Type B pancreatic cell (in vitro differentiated cells): Measurements from ENCODE around the gene SLAMF6. TPM values are rescaled to one million over a fixed set of nuclear protein-coding genes. Genes with fewer than 3 reads are reported as not detected.

Experiments used
- DNase-seq: peaks from one replicate; pipeline ENCODE4 v3.0.0; 2021; ENCODE audit warnings: mixed read lengths; ENCODE audit not compliant: unreplicated experiment; ENCODE audit errors: extremely low spot score
- H3K27ac Mint-ChIP-seq: 2 replicates; pipeline ENCODE4 v1.8.0; 2021; ENCODE audit warnings: mild to moderate bottlenecking, mixed read lengths
- H3K27me3 Mint-ChIP-seq: 2 replicates; pipeline ENCODE4 v1.8.0; 2021; ENCODE audit warnings: mixed read lengths
- H3K36me3 Mint-ChIP-seq: 2 replicates; pipeline ENCODE4 v1.8.0; 2021; ENCODE audit warnings: mixed read lengths
- H3K4me1 Mint-ChIP-seq: one replicate; pipeline ENCODE4 v1.8.0; 2021; ENCODE audit warnings: mixed read lengths; ENCODE audit not compliant: unreplicated experiment
- H3K4me3 Mint-ChIP-seq: 2 replicates; pipeline ENCODE4 v1.8.0; 2021; ENCODE audit warnings: mild to moderate bottlenecking, mixed read lengths
- H3K9me3 Mint-ChIP-seq: 2 replicates; pipeline ENCODE4 v1.8.0; 2021; ENCODE audit warnings: mixed read lengths
- total RNA-seq: library from RNA; stranded (reverse); gene quantifications from 2 replicates; pipeline ENCODE4 v1.2.1, GENCODE V29; 2021; ENCODE audit warnings: low replicate concordance
- TF ChIP-seq, protein P1 (sequence below): fragments of 200-600 bp; sonication (generic); conservative IDR thresholded peaks from 2 replicates; pipeline ENCODE4 v1.5.0; 2021; ENCODE audit warnings: antibody characterized with exemption, mild to moderate bottlenecking

Gene SLAMF6
- total RNA-seq, 1 donor from 2014 or later: not detected

DNA sequence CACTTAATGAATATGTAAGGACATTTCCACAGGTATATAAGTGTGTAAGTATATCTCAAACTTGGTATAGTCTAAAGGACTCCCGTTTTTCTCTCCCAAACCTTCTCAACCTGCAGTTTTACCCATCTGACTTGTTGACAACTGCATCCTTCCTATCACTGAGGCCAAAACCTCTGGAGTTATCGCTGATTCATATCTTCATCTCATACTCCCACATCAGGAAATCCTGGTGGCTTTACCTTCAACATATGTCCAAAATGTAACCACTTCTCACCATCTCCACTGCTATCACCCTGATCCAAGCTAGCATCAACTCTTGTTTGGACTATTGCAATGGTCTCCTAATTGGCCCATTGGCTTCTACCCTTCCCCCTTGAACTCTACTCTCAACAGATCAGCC, 30.4 kb downstream of the SLAMF6 start:
- no peak overlapping the region for H3K4me3 Mint-ChIP-seq
- H3K27ac Mint-ChIP-seq: no peak overlapping the region
- TF ChIP-seq, protein P1, sequence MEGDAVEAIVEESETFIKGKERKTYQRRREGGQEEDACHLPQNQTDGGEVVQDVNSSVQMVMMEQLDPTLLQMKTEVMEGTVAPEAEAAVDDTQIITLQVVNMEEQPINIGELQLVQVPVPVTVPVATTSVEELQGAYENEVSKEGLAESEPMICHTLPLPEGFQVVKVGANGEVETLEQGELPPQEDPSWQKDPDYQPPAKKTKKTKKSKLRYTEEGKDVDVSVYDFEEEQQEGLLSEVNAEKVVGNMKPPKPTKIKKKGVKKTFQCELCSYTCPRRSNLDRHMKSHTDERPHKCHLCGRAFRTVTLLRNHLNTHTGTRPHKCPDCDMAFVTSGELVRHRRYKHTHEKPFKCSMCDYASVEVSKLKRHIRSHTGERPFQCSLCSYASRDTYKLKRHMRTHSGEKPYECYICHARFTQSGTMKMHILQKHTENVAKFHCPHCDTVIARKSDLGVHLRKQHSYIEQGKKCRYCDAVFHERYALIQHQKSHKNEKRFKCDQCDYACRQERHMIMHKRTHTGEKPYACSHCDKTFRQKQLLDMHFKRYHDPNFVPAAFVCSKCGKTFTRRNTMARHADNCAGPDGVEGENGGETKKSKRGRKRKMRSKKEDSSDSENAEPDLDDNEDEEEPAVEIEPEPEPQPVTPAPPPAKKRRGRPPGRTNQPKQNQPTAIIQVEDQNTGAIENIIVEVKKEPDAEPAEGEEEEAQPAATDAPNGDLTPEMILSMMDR: no peak
- peaks cover 16% of the 10 kb centered on the region for H3K27me3 Mint-ChIP-seq
- no peaks in the 10 kb centered on the region for H3K36me3 Mint-ChIP-seq
- no peaks in the 10 kb centered on the region for H3K4me1 Mint-ChIP-seq
- no peaks in the 10 kb centered on the region for H3K9me3 Mint-ChIP-seq
- DNase-seq: no peak

GRCh38 chr1:160491981-160492380, 31.1 kb downstream of the SLAMF6 start:
- Mint-ChIP-seq H3K27me3 (peaks cover 11% of the 10 kb centered on the region), H3K27ac (no peak overlapping the region), H3K9me3 (no peaks in the 10 kb centered on the region), H3K4me3 (no peak overlapping the region), H3K36me3 (no peaks in the 10 kb centered on the region), H3K4me1 (no peaks in the 10 kb centered on the region)
- TF ChIP-seq, protein P1: no peak
- DNase-seq: no peak

DNA sequence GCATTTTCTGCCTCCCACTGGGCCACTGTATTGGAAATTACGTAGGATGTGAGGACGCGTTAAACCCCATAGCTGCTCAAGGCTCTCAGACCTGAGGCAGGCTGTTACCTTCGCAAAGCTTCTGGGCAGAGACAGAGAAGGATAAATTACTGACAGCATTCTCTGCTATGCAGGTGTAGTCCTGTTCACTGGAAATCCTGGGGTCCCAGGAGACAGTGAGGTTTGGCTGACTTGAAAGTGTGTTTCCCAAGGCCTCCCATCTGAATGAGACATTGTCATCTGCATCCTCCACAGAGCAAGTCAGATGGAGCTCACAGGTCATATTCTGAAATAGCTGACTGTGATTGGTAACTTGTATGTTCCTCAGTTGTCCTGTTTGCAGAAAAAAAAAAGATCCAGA, 32.0 kb downstream of the SLAMF6 start:
- TF ChIP-seq, protein P1: no peak
- H3K4me3 Mint-ChIP-seq: no peak overlapping the region
- no peak for DNase-seq
- H3K4me1 Mint-ChIP-seq: no peaks in the 10 kb centered on the region
- H3K36me3 Mint-ChIP-seq: no peaks in the 10 kb centered on the region
- H3K27me3 Mint-ChIP-seq: peaks cover 11% of the 10 kb centered on the region
- no peaks in the 10 kb centered on the region for H3K9me3 Mint-ChIP-seq
- no peak overlapping the region for H3K27ac Mint-ChIP-seq

GRCh38 chr1:160489513-160490261, 33.4 kb downstream of the SLAMF6 start:
- Mint-ChIP-seq H3K27me3 (peaks cover 16% of the 10 kb centered on the region), H3K4me1 (no peaks in the 10 kb centered on the region), H3K27ac (no peak overlapping the region), H3K9me3 (no peaks in the 10 kb centered on the region), H3K4me3 (no peak overlapping the region), H3K36me3 (no peaks in the 10 kb centered on the region)
- no peak for DNase-seq
- TF ChIP-seq, protein P1: no peak

DNA sequence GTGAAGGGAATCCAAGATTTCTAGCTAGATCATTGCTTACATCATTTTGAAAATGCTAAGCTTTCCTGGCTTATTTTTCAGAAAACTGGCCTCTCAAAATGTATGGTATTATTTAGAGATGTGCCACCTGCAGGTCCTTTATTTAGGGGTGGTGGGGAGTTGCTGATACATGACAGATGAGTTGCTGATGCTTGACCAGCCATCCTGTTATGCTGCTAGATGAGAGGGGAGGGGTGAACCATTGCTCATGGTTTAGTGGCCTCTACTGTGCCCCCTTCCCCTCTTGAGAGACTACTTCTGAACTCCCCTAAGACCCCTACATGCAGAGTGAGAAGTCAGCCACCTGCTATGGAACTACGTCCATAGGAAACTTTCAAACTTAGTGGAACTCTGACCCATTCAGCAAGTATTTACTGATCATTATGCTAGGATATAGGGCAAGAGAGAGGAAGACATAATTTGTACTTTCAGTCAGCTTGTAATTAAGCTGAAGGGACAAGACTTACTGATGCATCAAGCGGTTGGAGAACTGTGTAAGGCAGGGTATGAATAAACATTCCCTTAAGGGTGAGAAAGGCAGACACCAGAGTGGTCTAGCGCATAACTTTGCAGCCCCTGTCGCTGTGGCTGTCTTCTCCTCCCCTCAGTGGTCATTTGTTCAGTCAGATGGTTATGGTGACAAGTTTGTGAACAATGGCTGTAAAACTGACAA, 34.6 kb downstream of the SLAMF6 start:
- H3K4me1 Mint-ChIP-seq: no peaks in the 10 kb centered on the region
- peaks cover 16% of the 10 kb centered on the region for H3K27me3 Mint-ChIP-seq
- DNase-seq: no peak
- no peak overlapping the region for H3K4me3 Mint-ChIP-seq
- H3K9me3 Mint-ChIP-seq: no peaks in the 10 kb centered on the region
- no peak overlapping the region for H3K27ac Mint-ChIP-seq
- TF ChIP-seq, protein P1: no peak
- H3K36me3 Mint-ChIP-seq: no peaks in the 10 kb centered on the region
